Left ventricle myocardium inferior (tissue), 1 donor: ENCODE data around the gene TMEM187. TPM values are rescaled to one million over a fixed set of nuclear protein-coding genes. Genes with fewer than 3 reads are reported as not detected.

ENCODE experiments used
- DNase-seq: peaks from one replicate; pipeline ENCODE4 v3.0.0-alpha.2; 2020
- H3K27ac ChIP-seq: fragments of 200-600 bp; replicated peaks from 2 replicates; pipeline ENCODE4 v1.8.0; 2021
- H3K27me3 ChIP-seq: fragments of 200-600 bp; 2 replicates; pipeline ENCODE4 v1.8.0; 2021; ENCODE audit warnings: low read depth
- H3K36me3 ChIP-seq: fragments of 200-600 bp; 2 replicates; pipeline ENCODE4 v1.8.0; 2021
- H3K4me1 ChIP-seq: fragments of 200-600 bp; 2 replicates; pipeline ENCODE4 v1.8.0; 2021
- H3K4me3 ChIP-seq: fragments of 200-600 bp; 2 replicates; pipeline ENCODE4 v1.8.0; 2021; ENCODE audit warnings: mild to moderate bottlenecking, moderate library complexity
- H3K9me3 ChIP-seq: fragments of 200-600 bp; replicated peaks from 2 replicates; pipeline ENCODE4 v1.8.0; 2021
- intact Hi-C: fragments of 100-400 bp; cut with micrococcal nuclease; formaldehyde crosslinking; loops from one replicate; pipeline ENCODE4 v1.11.0; 2022
- total RNA-seq: library from RNA; stranded (reverse); fragmentation: NEBNext Ultra II Directional; extraction: Animal tissue kit (Norgen Biotek cat#: 25700); gene quantifications from one replicate; pipeline ENCODE4 v1.2.1, GENCODE V29; 2021
- TF ChIP-seq, protein P1 (sequence below): fragments of 200-600 bp; IDR thresholded peaks from 2 replicates; pipeline ENCODE4 v1.8.0; 2021; ENCODE audit warnings: antibody characterized with exemption, mild to moderate bottlenecking, borderline replicate concordance
- donor health status: DM: no; HTN: yes; CAD: no; lungs with severe emphysema.

The TMEM187 gene
- total RNA-seq, 1 donor from 2014 or later: 6.4 TPM

- peaks cover 29% of the 10 kb centered on the region for H3K4me1 ChIP-seq
- TF ChIP-seq, protein P1, sequence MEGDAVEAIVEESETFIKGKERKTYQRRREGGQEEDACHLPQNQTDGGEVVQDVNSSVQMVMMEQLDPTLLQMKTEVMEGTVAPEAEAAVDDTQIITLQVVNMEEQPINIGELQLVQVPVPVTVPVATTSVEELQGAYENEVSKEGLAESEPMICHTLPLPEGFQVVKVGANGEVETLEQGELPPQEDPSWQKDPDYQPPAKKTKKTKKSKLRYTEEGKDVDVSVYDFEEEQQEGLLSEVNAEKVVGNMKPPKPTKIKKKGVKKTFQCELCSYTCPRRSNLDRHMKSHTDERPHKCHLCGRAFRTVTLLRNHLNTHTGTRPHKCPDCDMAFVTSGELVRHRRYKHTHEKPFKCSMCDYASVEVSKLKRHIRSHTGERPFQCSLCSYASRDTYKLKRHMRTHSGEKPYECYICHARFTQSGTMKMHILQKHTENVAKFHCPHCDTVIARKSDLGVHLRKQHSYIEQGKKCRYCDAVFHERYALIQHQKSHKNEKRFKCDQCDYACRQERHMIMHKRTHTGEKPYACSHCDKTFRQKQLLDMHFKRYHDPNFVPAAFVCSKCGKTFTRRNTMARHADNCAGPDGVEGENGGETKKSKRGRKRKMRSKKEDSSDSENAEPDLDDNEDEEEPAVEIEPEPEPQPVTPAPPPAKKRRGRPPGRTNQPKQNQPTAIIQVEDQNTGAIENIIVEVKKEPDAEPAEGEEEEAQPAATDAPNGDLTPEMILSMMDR: no peak
- intact Hi-C loops: no loop called here
These were observed 47.3 kb downstream of the TMEM187 start, which contains the start of gene IRAK1 for GRCh38 chrX:154019633-154020528. TSS of gene IRAK1 (minus strand) at chrX:154019902. CDS start at chrX:154019812, 90 bp downstream.

GRCh38 chrX:154020536-154021115, 48.1 kb downstream of the TMEM187 start:
- H3K4me3 ChIP-seq: peak overlapping the region; percentile 72
- intact Hi-C loops: no loop called here
- TF ChIP-seq, protein P1: no peak
- H3K27ac ChIP-seq: peak overlapping the region; percentile 92
- no peaks in the 10 kb centered on the region for H3K27me3 ChIP-seq
- peaks cover 34% of the 10 kb centered on the region for H3K4me1 ChIP-seq
- H3K36me3 ChIP-seq: peaks cover 10% of the 10 kb centered on the region
- H3K9me3 ChIP-seq: no peaks in the 10 kb centered on the region
- DNase-seq: no peak

More at GRCh38 chrX:154019633-154020528, 47.3 kb downstream of the TMEM187 start, which contains the start of gene IRAK1:
- peak within 1 kb of the TSS; percentile 72 for H3K4me3 ChIP-seq
- peak; percentile 52 for DNase-seq
- peaks cover 10% of the 10 kb centered on the region for H3K36me3 ChIP-seq
- H3K27ac ChIP-seq: peak within 1 kb of the TSS; percentile 92
- H3K27me3 ChIP-seq: no peaks in the 10 kb centered on the region
- H3K9me3 ChIP-seq: no peaks in the 10 kb centered on the region

- TF ChIP-seq, protein P1: no peak
- DNase-seq: no peak
- intact Hi-C loops: no loop called here
- peaks cover 4% of the 10 kb centered on the region for H3K36me3 ChIP-seq
- peaks cover 34% of the 10 kb centered on the region for H3K4me1 ChIP-seq
- H3K4me3 ChIP-seq: no peak overlapping the region
- peak overlapping the region; percentile 48 for H3K27ac ChIP-seq
- no peaks in the 10 kb centered on the region for H3K9me3 ChIP-seq
- H3K27me3 ChIP-seq: no peaks in the 10 kb centered on the region
These were observed 48.6 kb downstream of the TMEM187 start for GRCh38 chrX:154021131-154021611.

- no peaks in the 10 kb centered on the region for H3K27me3 ChIP-seq
- intact Hi-C loops: no loop called here
- H3K4me3 ChIP-seq: no peak overlapping the region
- H3K27ac ChIP-seq: no peak overlapping the region
- no peaks in the 10 kb centered on the region for H3K9me3 ChIP-seq
- DNase-seq: no peak
- peaks cover 34% of the 10 kb centered on the region for H3K4me1 ChIP-seq
- H3K36me3 ChIP-seq: no peaks in the 10 kb centered on the region
- TF ChIP-seq, protein P1: no peak
These were observed 49.6 kb downstream of the TMEM187 start for GRCh38 chrX:154022108-154022507.

- Histone ChIP-seq H3K4me3 (no peak overlapping the region), H3K27me3 (no peaks in the 10 kb centered on the region), H3K36me3 (peaks cover 4% of the 10 kb centered on the region), H3K9me3 (no peaks in the 10 kb centered on the region), H3K27ac (no peak overlapping the region), H3K4me1 (peaks cover 33% of the 10 kb centered on the region)
- TF ChIP-seq, protein P1: no peak
- DNase-seq: no peak
- intact Hi-C loops: no loop called here
These were observed 50.9 kb downstream of the TMEM187 start for GRCh38 chrX:154023276-154024000.
